NCI-H82 (cell line): ENCODE measurements around the gene HPDL.
A peak's percentile ranks its signal among the peaks of the same experiment; 100 is the strongest.
"Not testable (repeated sequence)": the region's sequence is repeated elsewhere in the genome, so short reads cannot be mapped to it uniquely, and the experiment has no call there.

Experiments used
- DNase-seq: peaks from one replicate; lab custom pipeline; 2025; lab: John Stamatoyannopoulos, UW

Gene HPDL

DNA sequence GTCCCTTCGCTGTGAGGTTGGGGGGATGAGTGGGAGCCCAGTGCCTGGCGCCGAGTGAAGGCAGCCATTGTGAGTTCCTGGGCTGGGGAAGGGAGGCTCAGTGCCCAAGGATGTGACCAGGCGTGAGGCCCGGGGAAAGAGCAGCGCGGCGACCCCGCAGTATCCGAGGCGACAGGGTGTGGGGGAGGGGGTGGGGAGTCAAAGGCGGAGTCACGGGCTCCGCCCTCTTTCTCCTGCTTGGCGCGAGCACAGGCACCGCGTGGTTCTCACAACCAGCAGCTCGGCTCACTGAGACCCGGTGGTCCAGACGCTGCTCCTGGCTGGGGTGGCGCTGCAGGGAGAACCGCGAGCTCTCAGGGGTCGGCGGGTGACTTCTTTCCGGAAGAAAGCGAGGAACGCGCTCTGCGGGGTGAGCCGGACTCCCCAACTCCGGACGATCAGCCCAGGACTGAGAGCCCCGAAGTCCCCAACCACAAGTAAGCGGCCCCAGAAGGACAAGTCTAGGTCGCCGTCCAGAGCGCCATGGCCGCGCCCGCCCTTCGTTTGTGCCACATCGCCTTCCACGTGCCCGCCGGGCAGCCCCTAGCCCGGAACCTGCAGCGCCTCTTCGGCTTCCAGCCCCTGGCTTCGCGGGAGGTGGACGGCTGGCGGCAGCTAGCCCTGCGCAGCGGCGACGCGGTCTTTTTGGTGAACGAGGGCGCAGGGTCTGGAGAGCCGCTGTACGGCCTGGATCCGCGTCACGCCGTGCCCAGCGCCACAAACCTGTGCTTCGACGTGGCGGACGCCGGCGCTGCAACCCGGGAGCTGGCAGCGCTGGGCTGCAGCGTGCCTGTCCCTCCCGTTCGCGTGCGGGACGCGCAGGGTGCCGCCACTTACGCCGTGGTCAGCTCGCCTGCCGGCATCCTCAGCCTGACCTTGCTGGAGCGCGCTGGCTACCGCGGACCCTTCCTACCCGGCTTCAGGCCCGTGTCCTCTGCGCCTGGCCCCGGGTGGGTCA is at the start of gene HPDL:
HPDL (plus strand) TSS at position 269 of the 997 bp plus-strand sequence; CDS start at position 523, 254 bp downstream.
- peak; percentile 97 for DNase-seq

DNA sequence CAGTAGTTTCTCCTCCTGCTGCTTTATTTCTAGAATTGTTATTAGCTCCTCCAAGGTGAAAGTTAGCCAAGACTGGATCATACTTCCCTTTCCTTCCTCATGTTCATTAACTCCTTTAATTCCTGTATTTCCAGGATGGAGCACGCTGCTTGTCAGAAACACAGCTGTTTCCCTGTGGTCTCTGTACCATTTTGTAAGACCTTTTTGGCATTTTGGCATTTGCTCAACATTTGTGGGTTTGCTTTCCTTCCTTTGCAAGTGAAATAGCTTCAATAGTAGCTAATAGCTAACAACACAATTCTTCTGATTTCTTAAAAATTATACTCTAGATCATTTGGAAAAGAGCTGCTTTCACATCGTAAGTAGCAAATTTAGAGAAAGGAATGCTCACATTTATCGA is 44.3 kb upstream of the HPDL start:
- no peak for DNase-seq

DNA sequence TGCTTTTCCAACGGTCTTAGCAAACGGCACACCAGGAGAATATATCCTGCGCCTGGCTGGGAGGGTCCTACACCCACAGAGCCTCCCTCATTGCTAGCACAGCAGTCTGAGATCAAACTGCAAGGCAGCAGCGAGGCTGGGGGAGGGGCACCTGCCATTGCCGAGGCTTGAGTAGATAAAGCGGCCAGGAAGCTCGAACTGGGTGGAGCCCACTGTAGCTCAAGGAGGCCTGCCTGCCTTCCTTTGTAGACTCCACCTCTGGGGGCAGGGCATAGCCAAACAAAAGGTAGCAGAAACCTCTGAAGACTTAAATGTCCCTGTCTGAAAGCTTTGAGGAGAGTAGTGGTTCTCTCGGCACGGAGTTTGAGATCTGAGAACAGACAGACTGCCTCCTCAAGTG is 41.8 kb upstream of the HPDL start:
- DNase-seq = not testable (repeated sequence)

DNA sequence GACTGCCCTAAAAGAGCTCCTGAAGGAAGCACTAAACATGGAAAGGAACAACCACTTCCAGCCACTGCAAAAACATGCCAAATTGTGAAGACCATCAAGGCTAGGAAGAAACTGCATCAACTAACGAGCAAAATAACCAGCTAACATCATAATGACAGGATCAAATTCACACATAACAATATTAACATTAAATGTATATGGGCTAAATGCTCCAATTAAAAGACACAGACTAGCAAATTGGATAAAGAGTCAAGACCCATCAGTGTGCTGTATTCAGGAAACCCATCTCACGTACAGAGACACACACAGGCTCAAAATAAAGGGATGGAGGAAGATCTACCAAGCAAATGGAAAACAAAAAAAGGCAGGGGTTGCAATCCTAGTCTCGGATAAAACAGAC is 40.2 kb upstream of the HPDL start:
- not testable (repeated sequence) for DNase-seq

DNA sequence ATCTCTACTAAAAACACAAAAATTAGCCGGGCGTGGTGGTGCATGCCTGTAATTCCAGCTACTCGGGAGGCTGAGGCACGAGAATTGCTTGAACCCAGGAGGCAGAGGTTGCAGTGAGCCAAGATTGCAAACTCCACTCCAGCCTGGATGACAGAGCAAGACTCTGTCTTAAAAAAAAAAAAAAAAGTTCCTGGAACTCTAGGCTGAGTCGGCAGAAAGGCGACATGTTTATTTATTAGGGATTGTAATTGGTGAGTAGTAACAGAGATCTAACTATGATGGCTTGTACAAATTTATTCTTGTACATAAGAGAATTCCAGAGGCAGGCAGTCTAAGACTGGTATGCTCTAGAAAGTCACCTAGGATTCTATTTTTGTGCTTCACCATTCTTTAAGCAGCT is 35.7 kb upstream of the HPDL start:
- not testable (repeated sequence) for DNase-seq

DNA sequence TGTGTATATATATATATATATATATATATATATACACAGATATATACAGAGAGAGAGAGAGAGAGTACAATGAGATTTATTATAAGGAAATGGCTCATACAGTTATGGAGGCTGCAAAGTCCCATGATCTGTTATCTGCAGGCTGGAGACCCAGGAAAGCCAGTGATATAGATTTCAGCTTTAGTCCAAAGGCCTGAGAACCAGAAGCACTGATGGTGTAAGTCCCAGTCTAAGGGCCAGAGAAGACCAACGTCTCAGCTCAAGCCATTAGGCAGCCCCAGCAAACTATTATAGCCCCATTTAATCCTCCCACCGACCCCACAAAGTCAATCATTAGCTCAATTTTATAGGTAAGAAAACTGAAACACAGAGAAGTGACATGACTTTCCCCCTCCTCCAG is 35.0 kb upstream of the HPDL start:
- DNase-seq = no peak

DNA sequence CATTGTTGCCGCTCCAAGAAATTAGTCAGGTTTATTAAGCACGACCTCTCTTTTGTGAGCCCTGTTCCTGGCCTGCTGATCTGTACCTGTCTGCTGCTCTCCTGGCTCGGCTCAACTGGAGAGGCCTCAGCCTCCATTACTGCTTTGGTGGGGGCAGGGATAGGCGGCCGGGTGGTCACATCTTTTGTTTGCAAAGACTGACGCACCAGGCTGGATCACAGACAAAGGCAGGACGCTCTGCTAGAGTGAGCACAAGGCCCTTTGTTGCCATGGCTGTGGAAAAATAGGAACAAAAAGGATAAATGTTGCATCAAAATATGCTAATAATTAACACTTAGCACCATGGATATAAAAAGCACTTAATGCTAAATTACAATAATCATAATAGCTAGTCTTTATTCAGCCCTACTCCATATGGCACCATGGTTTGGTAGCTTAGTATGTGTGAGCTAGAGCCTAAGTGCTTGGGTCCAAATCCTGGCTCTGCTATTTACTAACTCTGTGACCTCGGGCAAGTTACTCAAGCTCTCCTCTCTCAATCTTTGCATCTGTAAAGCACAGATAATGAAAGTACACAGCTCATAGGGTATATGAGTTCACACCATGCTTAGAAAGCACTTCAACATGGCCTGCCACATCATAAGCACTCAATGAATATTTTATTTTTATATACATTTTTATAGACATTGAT is 28.9 kb upstream of the HPDL start:
- no peak for DNase-seq

DNA sequence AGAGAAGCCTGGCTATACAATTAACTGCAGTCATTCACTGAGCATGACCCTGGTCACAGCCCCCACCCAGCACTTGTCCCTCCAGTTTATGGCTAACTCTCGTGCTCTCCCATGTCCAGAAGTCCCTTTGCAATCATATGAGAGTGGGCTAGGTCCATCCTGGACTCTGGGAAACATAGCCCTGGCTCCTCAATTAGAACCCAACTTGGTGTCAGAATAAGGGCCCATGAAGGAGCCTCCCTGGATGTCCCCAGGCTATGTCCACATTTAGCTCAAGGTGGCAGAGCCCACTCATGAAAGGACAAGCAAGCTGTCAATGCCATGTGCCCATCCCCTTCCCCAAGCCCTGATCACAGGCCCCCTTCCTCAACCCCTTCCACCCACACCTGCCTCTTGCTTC is 27.4 kb upstream of the HPDL start:
- no peak for DNase-seq

DNA sequence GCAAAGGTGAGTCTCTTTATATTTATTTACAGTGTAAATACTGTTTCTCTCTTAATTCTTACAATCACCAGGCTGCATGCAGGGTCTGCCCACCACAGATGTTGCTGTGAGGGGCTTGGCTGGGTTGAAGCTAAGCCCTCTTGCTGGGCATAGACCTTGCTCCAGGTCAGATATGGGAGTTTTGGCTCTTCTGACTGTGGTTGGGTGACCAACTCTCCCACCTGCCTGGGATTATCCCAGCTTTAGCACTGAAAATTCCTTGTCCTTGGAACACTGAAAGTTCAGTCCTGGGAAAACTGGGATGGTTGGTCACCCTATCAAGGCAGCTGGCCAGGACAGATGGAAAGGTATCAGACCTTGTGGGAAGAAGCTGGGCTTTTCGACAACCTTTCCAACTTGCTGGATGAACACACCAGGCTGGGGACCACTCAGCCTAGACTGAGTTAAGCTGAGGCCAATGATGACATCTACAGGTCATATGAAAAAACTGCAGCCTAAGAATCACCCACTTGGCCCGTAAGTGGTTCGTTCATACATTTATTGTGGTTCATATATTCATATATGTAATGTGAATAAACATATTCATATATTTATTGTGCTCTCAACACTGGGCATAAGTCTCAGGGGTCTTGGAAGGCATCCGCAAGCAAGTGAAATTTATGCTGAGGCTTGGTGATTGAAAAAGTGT is 26.6 kb upstream of the HPDL start:
- peak; percentile 89 for DNase-seq

DNA sequence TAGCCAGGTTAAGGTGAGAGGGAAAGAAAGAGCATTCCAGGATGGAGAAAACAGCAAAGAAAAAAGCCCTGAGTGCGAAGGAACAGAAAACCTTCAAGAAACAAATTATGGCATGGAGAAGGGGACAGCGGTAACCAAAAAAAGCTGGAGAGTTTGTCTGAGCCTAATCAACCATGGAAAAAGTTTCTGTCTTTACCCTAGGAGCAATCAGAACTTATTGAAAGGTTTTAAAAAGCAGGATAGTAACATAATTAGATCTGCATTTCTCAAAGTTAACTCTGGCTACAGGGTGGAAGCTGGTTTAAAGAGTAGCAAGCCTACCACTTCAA is 26.1 kb upstream of the HPDL start:
- DNase-seq = no peak

DNA sequence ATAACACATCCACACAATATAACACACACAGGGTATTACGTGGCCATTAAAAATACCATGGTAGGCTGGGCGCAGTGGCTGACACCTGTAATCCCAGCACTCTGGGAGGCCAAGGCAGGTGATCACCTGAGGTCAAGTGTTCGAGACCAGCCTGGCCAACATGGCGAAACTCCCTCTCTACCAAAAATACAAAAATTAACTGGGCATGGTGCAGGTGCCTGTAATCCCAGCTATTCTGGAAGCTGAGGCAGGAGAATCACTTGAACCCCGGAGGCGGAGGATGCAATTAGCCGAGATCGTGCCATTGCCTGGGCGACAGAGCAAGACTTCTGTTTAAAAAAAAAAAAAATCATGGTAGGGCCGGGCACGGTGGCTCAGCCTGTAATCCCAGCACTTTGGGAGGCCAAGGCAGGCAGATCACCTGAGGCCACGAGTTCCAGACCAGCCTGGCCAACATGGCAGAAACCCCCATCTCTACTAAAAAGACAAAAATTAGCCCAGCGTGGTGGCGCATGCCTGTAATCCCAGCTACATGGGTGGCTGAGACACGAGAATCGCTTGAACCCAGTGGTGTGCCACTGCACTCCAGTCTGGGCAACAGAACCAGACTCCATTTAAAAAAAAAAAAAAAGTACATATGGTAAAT is 24.1 kb upstream of the HPDL start:
- no peak for DNase-seq

DNA sequence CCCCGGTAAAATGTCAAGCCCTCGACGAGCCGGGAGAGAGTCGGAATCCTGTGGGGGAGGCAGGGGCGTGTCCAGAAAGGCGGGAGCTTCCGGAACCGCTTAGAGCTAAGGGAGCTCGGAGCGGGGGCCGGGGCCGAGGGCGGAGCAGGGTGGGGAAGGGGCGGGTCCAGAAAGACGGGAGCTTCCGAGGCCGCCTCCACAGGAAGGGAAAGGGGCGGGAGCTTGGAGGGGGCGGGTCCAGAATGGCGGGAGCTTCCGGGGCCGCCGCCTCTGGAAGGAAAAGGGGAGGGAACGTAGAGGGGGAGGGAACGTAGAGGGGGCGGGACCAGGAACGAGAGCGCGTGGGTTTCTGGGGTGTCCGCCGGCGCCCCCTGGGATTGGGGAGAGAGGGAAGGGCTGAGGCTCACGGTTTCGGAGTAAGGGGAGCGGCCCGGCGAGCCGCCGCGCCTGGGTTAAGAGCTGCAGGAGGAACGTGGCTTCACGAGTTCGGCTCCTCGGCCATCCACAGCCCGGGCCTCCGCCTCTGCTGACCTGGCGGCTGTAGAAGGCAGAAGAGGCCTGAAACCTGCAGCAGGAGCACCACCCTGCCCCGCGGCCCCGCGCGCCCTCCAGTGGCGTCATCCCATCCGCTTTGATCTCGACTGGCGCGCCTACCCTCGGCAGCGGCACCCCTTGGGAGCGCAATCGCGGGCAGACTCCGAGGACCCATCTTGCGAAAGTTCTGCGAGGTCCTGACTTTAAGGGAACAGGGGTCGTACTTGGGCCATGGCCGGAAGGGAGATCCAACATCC is 23.0 kb upstream of the HPDL start:
- DNase-seq = peak; percentile 99

DNA sequence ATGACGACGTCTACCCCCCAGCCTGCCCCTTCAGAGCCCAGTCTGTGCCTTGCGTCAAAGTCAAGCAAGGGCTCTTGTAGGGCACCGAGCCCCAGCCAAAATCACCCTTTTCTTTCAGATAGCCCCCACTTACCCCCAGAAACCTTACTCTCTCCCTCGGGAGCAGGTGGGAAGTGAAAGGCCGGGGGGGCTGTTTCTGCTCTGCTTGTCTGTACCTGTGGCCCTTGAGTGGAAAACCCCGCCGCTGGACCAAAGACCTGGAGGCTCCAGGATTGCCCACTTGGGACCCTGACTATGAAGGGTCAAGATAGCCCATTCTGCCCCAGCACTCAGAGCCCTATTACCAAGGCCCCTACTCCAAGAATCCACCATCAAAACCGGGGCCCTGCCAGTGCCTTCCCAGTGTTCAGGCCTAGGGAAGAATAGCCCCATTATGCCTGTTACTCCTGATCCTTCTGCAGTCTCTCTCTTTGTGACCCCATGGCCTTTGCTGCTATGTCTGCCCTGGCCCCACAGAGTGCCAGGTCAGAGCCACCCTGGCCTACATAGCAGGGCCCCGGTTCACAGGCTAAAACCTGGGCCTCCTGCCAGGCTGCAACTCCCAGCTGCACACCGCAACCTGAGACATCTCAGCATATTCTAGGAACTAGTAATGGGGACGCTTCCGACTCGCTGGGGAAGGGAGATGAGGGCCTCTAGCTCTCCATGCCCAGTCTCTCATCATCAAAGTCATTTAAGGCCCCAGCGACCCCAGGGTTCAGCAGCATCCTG is 22.2 kb upstream of the HPDL start:
- DNase-seq = peak; percentile 56

DNA sequence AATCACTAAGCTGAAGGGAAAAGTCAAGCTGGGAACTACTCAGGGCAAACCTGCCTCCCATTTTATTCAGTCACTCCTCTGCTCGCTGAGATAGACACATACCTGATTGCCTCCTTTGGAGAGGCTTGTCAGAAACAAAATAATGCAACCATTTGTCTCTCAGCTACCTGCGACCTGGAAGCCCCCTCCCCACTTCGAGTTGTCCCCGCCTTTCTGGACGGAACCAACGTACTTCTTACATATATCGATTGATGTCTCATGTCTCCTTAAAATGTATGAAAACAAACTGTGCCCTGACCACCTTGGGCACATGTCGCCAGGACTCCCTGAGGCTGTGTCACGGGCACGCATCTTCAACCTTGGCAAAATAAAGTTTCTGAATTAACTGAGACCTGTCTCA is 21.5 kb upstream of the HPDL start:
- DNase-seq = no peak

DNA sequence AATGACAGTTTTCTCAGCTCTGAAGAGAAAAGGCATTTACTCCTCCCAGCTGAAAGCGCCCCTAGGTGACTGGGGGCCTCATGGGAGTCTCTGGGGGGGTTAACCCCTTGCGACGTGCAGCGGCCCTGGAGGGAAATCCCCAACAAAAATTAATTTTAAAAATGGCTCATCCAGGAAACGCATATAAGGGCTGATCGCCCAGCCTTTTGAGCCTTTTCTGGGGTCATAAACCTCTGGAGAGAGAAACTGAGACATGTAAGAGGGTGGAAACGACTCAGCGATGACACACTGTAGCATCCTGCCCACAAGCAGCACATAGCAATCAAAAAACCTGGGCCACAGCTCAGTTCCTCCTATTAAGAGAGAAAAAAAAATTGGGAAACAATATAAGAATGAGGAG is 20.4 kb upstream of the HPDL start:
- DNase-seq = no peak

DNA sequence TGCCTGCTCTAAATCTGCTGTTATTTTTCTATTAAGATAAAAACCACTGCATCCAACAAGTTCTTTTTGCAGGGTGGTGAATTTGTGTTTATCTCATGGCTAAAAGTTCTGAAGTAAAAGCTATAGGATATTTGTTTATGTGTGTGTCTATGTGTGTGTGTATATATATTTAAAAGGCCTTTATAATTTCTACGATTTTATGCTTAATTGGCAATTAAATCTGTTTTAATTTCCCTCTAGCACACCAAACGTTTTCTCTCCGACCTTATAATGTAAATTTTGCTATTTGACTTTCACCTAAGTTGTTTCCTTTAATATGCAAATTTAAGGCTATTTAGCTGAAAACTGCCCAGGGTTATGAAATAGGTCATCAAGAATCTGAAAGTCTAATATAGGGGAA is 19.8 kb upstream of the HPDL start:
- DNase-seq = no peak

DNA sequence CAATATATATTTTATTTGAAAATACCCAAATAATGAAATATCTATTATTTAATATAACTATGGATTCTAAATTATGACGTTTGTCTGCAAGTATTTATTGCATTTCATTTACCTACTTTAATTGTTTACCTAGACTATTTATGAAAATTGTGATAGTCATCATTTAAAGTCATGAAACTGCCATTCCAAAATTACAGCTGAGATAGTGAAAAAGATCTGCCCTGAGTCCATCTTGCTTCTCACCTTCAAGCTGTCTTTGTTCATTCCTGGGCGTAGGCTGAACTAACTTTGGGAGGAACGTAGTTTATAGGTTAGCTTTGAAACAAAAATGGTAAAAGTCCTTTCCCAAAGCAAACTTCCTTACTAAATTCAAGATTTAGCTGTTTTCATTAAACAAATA is 12.4 kb upstream of the HPDL start:
- DNase-seq = no peak

DNA sequence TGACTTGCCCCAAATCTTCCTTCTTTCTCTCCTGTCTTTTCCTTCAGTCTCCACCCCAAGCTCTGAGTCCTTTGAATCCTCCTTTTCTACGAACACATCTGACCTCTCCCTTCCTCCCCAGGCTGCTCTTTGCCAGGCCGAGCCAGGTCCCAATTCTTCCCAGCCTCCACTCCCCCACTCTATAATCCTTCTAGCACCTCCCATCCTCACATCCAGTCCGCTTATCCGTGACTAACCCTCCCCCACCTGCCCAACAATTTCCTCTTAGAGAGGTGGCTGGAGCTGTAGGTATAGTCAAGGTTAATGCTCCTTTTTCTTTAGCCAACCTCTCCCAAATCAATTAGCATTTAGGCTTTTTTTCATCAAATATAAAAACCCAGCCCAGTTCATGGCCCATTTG is 9.5 kb upstream of the HPDL start:
- DNase-seq = peak; percentile 90

DNA sequence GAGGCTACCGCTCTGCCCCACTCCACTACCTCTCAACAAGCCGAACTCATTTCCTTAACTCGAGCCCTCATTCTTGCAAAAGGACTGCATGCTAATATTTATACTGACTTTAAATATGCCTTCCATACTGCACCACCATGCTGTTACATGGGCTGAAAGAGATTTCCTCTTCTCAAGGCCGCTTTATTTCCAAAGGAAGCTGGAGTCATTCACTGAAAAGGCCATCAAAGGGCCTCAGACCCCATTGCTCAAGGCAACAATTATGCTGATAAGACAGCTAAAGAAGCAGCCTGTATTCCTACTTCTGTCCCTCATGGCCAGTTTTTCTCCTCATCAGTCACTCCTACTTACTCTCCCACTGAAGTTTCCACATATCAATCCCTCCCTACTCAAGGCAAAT is 6.9 kb upstream of the HPDL start:
- no peak for DNase-seq

DNA sequence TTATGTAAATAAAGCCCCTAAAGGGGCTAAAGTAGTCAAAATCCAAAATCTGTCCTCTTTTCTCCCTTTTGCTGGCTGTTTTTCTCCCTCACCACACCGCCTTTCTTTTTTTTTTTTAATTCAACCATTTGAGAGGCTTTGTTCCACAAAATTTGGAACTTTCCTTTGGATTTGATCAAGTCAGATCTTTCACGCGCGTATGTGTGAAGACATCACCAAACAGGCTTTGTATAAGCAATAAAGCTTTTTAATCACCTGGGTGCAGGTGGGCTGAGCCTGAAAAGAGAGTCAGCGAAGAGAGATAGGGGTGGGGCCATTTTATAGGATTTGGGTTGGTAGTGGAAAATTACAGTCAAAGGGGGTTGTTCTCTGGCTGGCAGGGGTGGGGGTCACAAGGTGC is 5.3 kb upstream of the HPDL start:
- DNase-seq = no peak
